GM13976 (cell line): ENCODE results near the gene SGPP2.

Source experiments
- DNase-seq: peaks from one replicate; pipeline ENCODE4 v3.0.0; 2012; ENCODE audit warnings: low spot score
- CTCF ChIP-seq: IDR thresholded peaks from 2 replicates; pipeline ENCODE4 v1.5.1; 2012; ENCODE audit warnings: borderline replicate concordance, mild to moderate bottlenecking; ENCODE audit not compliant: insufficient read depth; ENCODE audit errors: extremely low read depth, missing control alignments, control extremely low read depth
- in situ Hi-C: fragments of 300-500 bp; cut with MboI; formaldehyde crosslinking; loops from one replicate; pipeline ENCODE4 v1.12.0; 2022; ENCODE audit warnings: low sequenced_read_pairs, mixed read lengths, inconsistent platforms; ENCODE audit not compliant: unreplicated experiment

The SGPP2 gene

GRCh38 chr2:222480497-222480896 is 56.2 kb downstream of the SGPP2 start:
- DNase-seq, result no peak
- TF ChIP-seq CTCF, result no peak
- in situ Hi-C loops, result no loop called here

- in situ Hi-C loops, result no loop called here
- DNase-seq, result no peak
- no peak for TF ChIP-seq CTCF
These were observed 57.6 kb downstream of the SGPP2 start for GRCh38 chr2:222481941-222482340.

GRCh38 chr2:222483513-222484039 is 59.2 kb downstream of the SGPP2 start:
- peak; percentile 15 for TF ChIP-seq CTCF
- no peak for DNase-seq
- in situ Hi-C loops, result no loop called here

GRCh38 chr2:222485367-222486211 is 61.2 kb downstream of the SGPP2 start:
- in situ Hi-C loops, result no loop called here
- no peak for DNase-seq
- TF ChIP-seq CTCF, result no peak

- no peak for DNase-seq
- TF ChIP-seq CTCF, result no peak
- in situ Hi-C loops, result no loop called here
These were observed 65.8 kb downstream of the SGPP2 start for GRCh38 chr2:222490131-222490530.

- in situ Hi-C loops, result no loop called here
- TF ChIP-seq CTCF, result no peak
- DNase-seq, result no peak
These were observed 68.3 kb downstream of the SGPP2 start for GRCh38 chr2:222492683-222493082.
